GM21737 (cell line): ENCODE results near the gene NXPH1.

ENCODE experiments used
- ATAC-seq: cut with Tn5 transposase; IDR thresholded peaks from one replicate; pipeline ENCODE4 v1.9.1; 2021; ENCODE audit warnings: mild to moderate bottlenecking, moderate library complexity; ENCODE audit not compliant: unreplicated experiment

The NXPH1 gene

DNA sequence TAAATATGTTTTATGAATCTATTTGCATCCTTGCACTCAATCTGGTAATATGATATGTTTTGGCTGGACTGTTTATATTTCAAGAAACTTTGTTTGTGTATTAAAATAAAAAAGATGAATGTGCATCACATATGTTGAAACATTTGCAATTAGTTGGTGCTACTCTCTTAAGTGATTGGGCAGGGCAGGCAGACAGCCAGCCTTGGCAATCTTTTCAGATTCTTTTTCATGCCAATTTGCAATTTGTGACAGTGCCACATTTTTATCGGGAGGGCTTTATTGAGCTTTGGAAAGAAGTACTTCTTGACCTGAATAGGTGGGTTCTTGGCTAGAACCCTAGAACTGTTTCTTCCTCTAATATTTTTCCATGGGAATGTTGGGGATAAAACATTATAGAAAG, 152.2 kb downstream of the NXPH1 start:
- no peak for ATAC-seq

DNA sequence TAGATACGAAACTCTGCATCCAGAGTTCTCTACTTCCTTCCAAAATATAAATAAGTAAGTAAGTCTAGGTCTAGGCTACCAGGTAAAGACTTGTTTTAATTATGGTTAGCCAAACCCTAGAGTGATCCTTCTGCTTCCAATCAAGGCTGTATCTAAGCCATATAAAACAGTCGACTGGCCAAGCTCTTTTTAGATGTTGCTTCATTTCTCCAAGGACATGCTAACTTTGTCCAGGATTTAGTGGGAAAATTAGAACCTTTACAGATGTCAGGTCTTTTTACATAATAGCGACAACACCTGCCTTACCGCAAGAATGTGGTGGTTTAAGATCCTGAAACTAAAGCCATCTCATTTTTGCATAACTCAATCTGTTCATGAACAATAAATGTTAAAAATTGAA, 156.8 kb downstream of the NXPH1 start:
- ATAC-seq = no peak

DNA sequence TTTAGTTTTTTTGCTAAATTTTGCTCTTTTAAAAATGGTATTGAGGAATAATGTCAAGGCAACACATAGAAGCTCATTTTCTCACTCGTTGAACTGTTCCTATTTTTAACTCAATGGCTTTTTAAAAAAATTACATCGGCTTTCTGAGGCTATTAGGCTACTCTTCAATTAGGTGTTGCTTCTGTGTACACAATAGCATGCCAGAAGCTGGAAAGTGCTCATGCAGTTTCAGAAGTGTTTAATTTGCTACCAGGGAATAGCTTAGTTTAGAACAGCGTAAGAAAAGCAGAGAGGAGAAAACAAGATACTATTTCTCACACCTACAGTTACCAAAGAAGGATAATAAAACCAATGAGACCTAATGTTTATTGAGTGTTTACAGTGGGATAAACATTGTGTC, 157.4 kb downstream of the NXPH1 start:
- no peak for ATAC-seq

- ATAC-seq = no peak
These were observed 157.9 kb downstream of the NXPH1 start for GRCh38 chr7:8591289-8591688.

GRCh38 chr7:8592167-8592566, 158.8 kb downstream of the NXPH1 start:
- ATAC-seq = no peak

GRCh38 chr7:8594115-8594514, 160.7 kb downstream of the NXPH1 start:
- ATAC-seq = no peak

GRCh38 chr7:8597565-8597964, 164.2 kb downstream of the NXPH1 start:
- no peak for ATAC-seq

DNA sequence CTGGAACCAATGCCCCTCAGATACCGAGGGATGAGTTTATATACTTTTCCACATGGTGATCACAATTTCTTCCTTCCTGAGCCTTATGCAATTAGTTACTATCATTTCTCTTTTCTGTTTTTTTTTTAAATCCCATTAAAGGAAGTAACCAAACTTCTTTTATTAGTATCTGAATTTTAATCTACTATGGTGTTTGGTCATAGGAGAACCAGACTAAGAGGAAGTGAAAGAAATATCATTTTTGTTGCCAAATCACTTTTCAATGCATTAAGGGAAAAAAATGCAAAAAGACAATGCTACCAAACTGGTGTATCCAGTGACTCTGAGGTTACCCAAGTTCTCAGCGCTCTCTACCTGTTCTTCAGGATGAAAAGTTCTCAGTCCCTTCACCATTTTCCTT, 167.7 kb downstream of the NXPH1 start:
- ATAC-seq = no peak

GRCh38 chr7:8605221-8605620, 171.8 kb downstream of the NXPH1 start:
- no peak for ATAC-seq

GRCh38 chr7:8612584-8612983, 179.2 kb downstream of the NXPH1 start:
- ATAC-seq = no peak

DNA sequence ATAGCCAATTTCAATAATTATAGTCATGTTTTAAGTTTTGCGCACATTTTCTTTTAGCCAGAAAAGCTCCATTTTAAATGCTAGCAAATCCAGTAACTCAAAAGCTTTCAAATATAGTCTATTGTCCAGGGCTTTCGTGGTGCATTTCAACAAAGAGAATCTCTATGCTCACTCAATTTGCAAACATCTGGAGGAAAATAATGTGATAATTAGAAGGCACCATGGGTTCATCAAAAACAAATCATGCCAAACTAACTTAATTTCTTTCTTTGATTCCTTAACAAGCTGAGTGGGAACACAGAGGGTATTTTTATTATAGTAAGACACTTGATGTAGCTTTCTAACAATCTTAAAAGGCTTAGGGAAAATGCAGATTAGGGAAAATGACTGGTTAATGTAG, 179.8 kb downstream of the NXPH1 start:
- no peak for ATAC-seq

GRCh38 chr7:8615019-8615418, 181.6 kb downstream of the NXPH1 start:
- ATAC-seq = no peak

- no peak for ATAC-seq
These were observed 185.1 kb downstream of the NXPH1 start for GRCh38 chr7:8618441-8619070.

- no peak for ATAC-seq
These were observed 186.8 kb downstream of the NXPH1 start for GRCh38 chr7:8620169-8620568.

DNA sequence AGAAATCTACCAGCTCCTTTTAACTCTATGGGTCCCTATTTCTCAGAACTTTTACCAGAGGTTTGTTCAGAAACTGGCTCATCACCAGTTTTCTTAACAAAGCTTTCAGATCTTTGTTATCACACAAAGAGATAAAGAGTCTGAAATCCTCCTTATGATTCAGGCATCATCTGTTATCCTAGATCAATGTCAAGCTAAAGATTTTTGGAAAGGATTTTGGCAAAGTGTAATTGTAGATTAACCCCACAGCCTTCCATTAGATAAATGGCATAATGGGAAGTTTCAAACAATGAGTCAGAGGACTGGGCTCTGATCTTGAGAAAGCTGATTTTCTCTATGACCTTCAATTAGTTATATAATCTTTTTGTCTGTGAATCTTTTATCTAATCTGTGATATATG, 192.2 kb downstream of the NXPH1 start:
- ATAC-seq = no peak

- no peak for ATAC-seq
These were observed 193.9 kb downstream of the NXPH1 start for GRCh38 chr7:8627325-8627724.

DNA sequence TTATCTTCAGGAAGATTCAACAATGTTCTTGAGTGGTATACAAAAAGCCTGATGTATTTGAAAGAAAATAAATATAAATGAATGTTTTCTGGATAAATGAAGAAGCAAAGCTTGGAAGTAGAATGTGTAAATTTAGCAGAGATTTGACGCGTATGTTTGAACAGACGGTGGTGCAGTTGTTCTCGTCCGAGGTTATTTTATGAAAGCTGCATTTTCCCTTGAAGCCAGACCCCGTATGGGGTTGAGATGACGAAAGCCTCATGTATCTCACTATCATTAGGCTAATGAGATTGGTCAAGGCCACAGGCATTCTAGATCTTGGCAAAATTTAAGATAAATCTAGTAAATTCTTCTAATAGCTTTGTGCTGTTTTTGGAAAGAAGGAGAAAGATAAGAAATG, 195.2 kb downstream of the NXPH1 start:
- no peak for ATAC-seq

- ATAC-seq = no peak
These were observed 196.1 kb downstream of the NXPH1 start for GRCh38 chr7:8629504-8629903.

DNA sequence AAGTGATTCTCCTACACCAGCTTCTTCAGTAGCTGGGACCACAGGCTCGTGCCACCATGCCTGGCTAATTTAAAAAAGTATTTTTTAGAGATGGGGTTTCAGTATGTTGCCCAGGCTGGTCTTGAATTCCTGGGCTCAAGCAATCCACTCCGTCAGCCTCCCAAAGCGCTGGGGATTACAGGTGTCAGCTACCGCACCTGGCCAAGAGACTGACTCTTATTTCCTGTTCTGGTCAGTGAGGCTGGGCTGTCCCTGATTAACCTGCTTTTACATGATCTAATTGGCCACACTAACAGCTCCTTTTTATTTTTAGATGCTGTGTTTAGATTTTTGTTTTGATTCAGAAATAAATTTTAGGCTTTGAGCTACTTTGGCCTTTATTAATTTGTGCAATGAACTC, 203.9 kb downstream of the NXPH1 start:
- ATAC-seq = no peak

GRCh38 chr7:8638076-8638475, 204.7 kb downstream of the NXPH1 start:
- ATAC-seq = no peak

- ATAC-seq = no peak
These were observed 206.3 kb downstream of the NXPH1 start for GRCh38 chr7:8639668-8640067.

GRCh38 chr7:8640671-8641070, 207.3 kb downstream of the NXPH1 start:
- ATAC-seq = no peak
